ENCODE data around the gene PFKFB2. TPM values are rescaled to one million over a fixed set of nuclear protein-coding genes. Genes with fewer than 3 reads are reported as not detected.
A peak's percentile ranks its signal among the peaks of the same experiment; 100 is the strongest.

Gene PFKFB2
- polyA plus RNA-seq, 4 donors, result 20.0 to 38.5 (median 25.8) TPM

DNA sequence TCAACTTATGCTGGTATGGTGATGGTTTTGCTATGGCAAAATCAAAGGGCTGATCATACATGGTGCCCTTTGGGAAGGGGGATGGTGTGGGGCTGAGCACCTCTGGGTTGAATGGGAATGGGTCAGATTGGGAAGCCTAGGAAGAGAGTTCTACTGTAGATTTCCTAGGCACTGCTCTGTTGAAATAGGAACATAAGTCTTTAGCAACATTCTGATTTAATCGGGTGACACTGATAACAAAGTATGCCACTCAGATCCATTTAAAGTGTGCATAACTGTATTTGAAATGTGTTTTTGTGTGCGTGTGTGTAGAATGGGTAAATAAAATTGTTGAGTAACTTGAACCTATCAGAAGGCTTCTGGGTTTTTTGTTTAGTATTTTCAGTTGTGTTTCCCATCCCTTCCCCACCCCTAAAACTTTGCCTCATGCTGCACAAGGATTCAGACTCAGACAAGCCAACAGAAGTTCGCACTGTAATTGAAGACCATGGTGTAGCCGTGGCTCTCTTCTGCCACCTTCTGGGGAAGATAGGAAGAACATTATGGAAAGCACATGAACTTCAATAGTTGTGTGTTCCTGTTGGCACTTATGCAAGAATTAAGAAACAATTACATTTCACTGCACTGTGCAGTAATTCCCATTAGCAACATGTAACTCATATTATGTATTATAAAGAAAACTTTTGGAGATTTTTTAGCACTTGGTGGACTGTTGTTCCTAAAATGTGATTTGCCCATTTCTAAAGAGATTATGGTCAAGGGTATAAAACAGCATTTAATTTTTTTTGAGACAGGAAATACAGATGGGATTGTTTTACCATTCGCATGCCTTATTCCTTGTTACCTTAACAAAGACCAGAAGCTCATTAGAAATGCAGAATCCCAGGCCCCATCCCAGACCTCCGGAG is 24.6 kb downstream of the PFKFB2 start:
- peak; percentile 90 to 92 for DNase-seq
- Histone ChIP-seq H3K36me3 (ENCODE audit: control insufficient read depth in 3 of 3, insufficient read depth in 2 of 3, low read depth in 1 of 3, low read length in 3 of 3) (peaks cover 6 to 20% (median 14%) of the 10 kb centered on the region in 3 donors), H3K27ac (ENCODE audit: low read depth in 1 of 3, low read length in 2 of 3) (peak overlapping the region in 1 of 3 donors; percentile 20), H3K27me3 (ENCODE audit: control insufficient read depth in 3 of 3, insufficient read depth in 3 of 3, low read length in 3 of 3) (no peaks in the 10 kb centered on the region), H3K9me3 (ENCODE audit: control insufficient read depth in 2 of 2, insufficient read depth in 1 of 2, low read depth in 1 of 2, low read length in 1 of 2) (no peaks in the 10 kb centered on the region), H3K4me3 (ENCODE audit: low read depth in 1 of 3, low read length in 3 of 3) (no peak overlapping the region), H3K4me1 (ENCODE audit: control insufficient read depth in 3 of 3, insufficient read depth in 2 of 3, low read depth in 1 of 3, low read length in 2 of 3) (peaks cover 0 to 5% (median 0%) of the 10 kb centered on the region in 3 donors)
- WGBS, 3 donors, result 34 to 45% (median 40%) methylated on average over 6 of the region's 6 CpGs
- no peak for FAIRE-seq

- Histone ChIP-seq H3K4me3 (ENCODE audit: low read depth in 1 of 3, low read length in 3 of 3) (no peak overlapping the region), H3K4me1 (ENCODE audit: control insufficient read depth in 3 of 3, insufficient read depth in 2 of 3, low read depth in 1 of 3, low read length in 2 of 3) (peaks cover 0 to 5% (median 0%) of the 10 kb centered on the region in 3 donors), H3K27me3 (ENCODE audit: control insufficient read depth in 3 of 3, insufficient read depth in 3 of 3, low read length in 3 of 3) (no peaks in the 10 kb centered on the region), H3K36me3 (ENCODE audit: control insufficient read depth in 3 of 3, insufficient read depth in 2 of 3, low read depth in 1 of 3, low read length in 3 of 3) (peaks cover 3 to 16% (median 14%) of the 10 kb centered on the region in 3 donors), H3K27ac (ENCODE audit: low read depth in 1 of 3, low read length in 2 of 3) (no peak overlapping the region), H3K9me3 (ENCODE audit: control insufficient read depth in 2 of 2, insufficient read depth in 1 of 2, low read depth in 1 of 2, low read length in 1 of 2) (no peaks in the 10 kb centered on the region)
- FAIRE-seq (no peak), DNase-seq (no peak)
- 84 to 90% (median 86%) methylated on average over 10 to 11 of the region's 11 CpGs for WGBS, 3 donors
Measured at GRCh38 chr1:207078578-207079132, 25.6 kb downstream of the PFKFB2 start.

GRCh38 chr1:207079706-207080241 is 26.7 kb downstream of the PFKFB2 start:
- Histone ChIP-seq H3K4me1 (ENCODE audit: control insufficient read depth in 3 of 3, insufficient read depth in 2 of 3, low read depth in 1 of 3, low read length in 2 of 3) (peaks cover 0 to 5% (median 0%) of the 10 kb centered on the region in 3 donors), H3K27ac (ENCODE audit: low read depth in 1 of 3, low read length in 2 of 3) (no peak overlapping the region), H3K9me3 (ENCODE audit: control insufficient read depth in 2 of 2, insufficient read depth in 1 of 2, low read depth in 1 of 2, low read length in 1 of 2) (no peaks in the 10 kb centered on the region), H3K27me3 (ENCODE audit: control insufficient read depth in 3 of 3, insufficient read depth in 3 of 3, low read length in 3 of 3) (no peaks in the 10 kb centered on the region), H3K4me3 (ENCODE audit: low read depth in 1 of 3, low read length in 3 of 3) (no peak overlapping the region), H3K36me3 (ENCODE audit: control insufficient read depth in 3 of 3, insufficient read depth in 2 of 3, low read depth in 1 of 3, low read length in 3 of 3) (peaks cover 3 to 14% (median 13%) of the 10 kb centered on the region in 3 donors)
- WGBS, 3 donors, result 61 to 76% (median 64%) methylated on average over 6 of the region's 6 CpGs
- peak in 1 of 2 donors; percentile 40 for DNase-seq
- no peak for FAIRE-seq

DNA sequence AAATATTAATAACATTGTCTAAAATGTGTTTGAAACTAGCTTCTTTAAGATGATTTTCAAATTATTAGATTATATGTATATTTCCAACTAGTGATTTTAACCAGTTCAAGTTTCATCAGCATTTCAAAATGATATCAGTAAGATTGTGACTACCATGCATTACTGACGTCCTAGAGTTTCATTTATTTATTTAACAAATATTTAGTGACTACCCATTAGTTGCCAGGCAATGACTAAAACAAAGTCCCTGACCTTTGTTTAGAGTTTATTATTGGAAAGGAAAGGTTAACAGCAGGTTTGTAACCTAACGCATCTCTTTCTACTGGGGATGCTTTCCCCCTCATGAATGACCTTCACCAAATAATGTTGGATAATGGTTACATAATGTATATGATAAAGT is 28.0 kb downstream of the PFKFB2 start:
- 22 to 47% (median 27%) methylated on average over 2 of the region's 2 CpGs for WGBS, 3 donors
- FAIRE-seq, result no peak
- H3K27me3 ChIP-seq (ENCODE audit: control insufficient read depth in 3 of 3, insufficient read depth in 3 of 3, low read length in 3 of 3), result no peaks in the 10 kb centered on the region
- H3K36me3 ChIP-seq (ENCODE audit: control insufficient read depth in 3 of 3, insufficient read depth in 2 of 3, low read depth in 1 of 3, low read length in 3 of 3), result peaks cover 3 to 14% (median 10%) of the 10 kb centered on the region in 3 donors
- no peak overlapping the region for H3K4me3 ChIP-seq (ENCODE audit: low read depth in 1 of 3, low read length in 3 of 3)
- no peak overlapping the region for H3K27ac ChIP-seq (ENCODE audit: low read depth in 1 of 3, low read length in 2 of 3)
- peaks cover 0 to 5% (median 2%) of the 10 kb centered on the region in 3 donors for H3K4me1 ChIP-seq (ENCODE audit: control insufficient read depth in 3 of 3, insufficient read depth in 2 of 3, low read depth in 1 of 3, low read length in 2 of 3)
- peak in 1 of 2 donors; percentile 43 for DNase-seq
- H3K9me3 ChIP-seq (ENCODE audit: control insufficient read depth in 2 of 2, insufficient read depth in 1 of 2, low read depth in 1 of 2, low read length in 1 of 2), result no peaks in the 10 kb centered on the region

- H3K9me3 ChIP-seq (ENCODE audit: control insufficient read depth in 2 of 2, insufficient read depth in 1 of 2, low read depth in 1 of 2, low read length in 1 of 2), result no peaks in the 10 kb centered on the region
Measured at GRCh38 chr1:207081806-207082205, 28.7 kb downstream of the PFKFB2 start.

DNA sequence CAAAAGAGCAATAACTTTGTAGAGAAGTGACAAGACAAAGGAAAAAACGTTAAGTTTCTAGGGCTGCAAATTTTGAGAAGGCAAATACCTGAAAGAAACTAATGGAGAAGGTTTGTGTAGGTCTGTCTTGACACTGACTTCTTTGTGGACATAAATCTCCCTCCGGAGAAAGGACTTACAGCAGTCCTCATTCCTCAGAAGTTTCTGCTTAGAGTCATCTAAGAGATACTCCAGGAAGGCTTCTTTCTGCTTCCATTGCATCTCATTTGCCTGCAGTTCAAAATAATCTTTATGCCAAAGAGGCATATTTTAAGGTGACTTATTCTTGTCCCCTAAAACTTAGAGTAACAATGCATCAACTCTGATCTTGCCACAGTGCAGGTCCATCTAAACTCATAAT is 31.2 kb downstream of the PFKFB2 start:
- peaks cover 0 to 7% (median 2%) of the 10 kb centered on the region in 3 donors for H3K36me3 ChIP-seq (ENCODE audit: control insufficient read depth in 3 of 3, insufficient read depth in 2 of 3, low read depth in 1 of 3, low read length in 3 of 3)
- no peak overlapping the region for H3K4me3 ChIP-seq (ENCODE audit: low read depth in 1 of 3, low read length in 3 of 3)
- DNase-seq, result no peak
- peaks cover 0 to 10% (median 2%) of the 10 kb centered on the region in 3 donors for H3K4me1 ChIP-seq (ENCODE audit: control insufficient read depth in 3 of 3, insufficient read depth in 2 of 3, low read depth in 1 of 3, low read length in 2 of 3)
- WGBS, 3 donors, result 62 to 73% (median 66%) methylated on average over 2 of the region's 2 CpGs
- H3K27ac ChIP-seq (ENCODE audit: low read depth in 1 of 3, low read length in 2 of 3), result no peak overlapping the region
- FAIRE-seq, result no peak
- H3K27me3 ChIP-seq (ENCODE audit: control insufficient read depth in 3 of 3, insufficient read depth in 3 of 3, low read length in 3 of 3), result no peaks in the 10 kb centered on the region
- no peaks in the 10 kb centered on the region for H3K9me3 ChIP-seq (ENCODE audit: control insufficient read depth in 2 of 2, insufficient read depth in 1 of 2, low read depth in 1 of 2, low read length in 1 of 2)

More at GRCh38 chr1:207081806-207082205, 28.7 kb downstream of the PFKFB2 start:
- DNase-seq, result no peak
- H3K4me1 ChIP-seq (ENCODE audit: control insufficient read depth in 3 of 3, insufficient read depth in 2 of 3, low read depth in 1 of 3, low read length in 2 of 3), result peaks cover 0 to 5% (median 2%) of the 10 kb centered on the region in 3 donors
- no peak overlapping the region for H3K27ac ChIP-seq (ENCODE audit: low read depth in 1 of 3, low read length in 2 of 3)
- H3K36me3 ChIP-seq (ENCODE audit: control insufficient read depth in 3 of 3, insufficient read depth in 2 of 3, low read depth in 1 of 3, low read length in 3 of 3), result peaks cover 0 to 14% (median 10%) of the 10 kb centered on the region in 3 donors
- FAIRE-seq, result no peak
- 76 to 91% (median 79%) methylated on average over 2 of the region's 2 CpGs for WGBS, 3 donors
- no peak overlapping the region for H3K4me3 ChIP-seq (ENCODE audit: low read depth in 1 of 3, low read length in 3 of 3)
- H3K27me3 ChIP-seq (ENCODE audit: control insufficient read depth in 3 of 3, insufficient read depth in 3 of 3, low read length in 3 of 3), result no peaks in the 10 kb centered on the region

- DNase-seq (peak; percentile 75 to 87), FAIRE-seq (no peak)
- Histone ChIP-seq H3K9me3 (ENCODE audit: control insufficient read depth in 2 of 2, insufficient read depth in 1 of 2, low read depth in 1 of 2, low read length in 1 of 2) (no peaks in the 10 kb centered on the region), H3K27me3 (ENCODE audit: control insufficient read depth in 3 of 3, insufficient read depth in 3 of 3, low read length in 3 of 3) (no peaks in the 10 kb centered on the region), H3K36me3 (ENCODE audit: control insufficient read depth in 3 of 3, insufficient read depth in 2 of 3, low read depth in 1 of 3, low read length in 3 of 3) (peaks cover 0 to 4% (median 0%) of the 10 kb centered on the region in 3 donors), H3K4me1 (ENCODE audit: control insufficient read depth in 3 of 3, insufficient read depth in 2 of 3, low read depth in 1 of 3, low read length in 2 of 3) (peaks cover 0 to 14% (median 3%) of the 10 kb centered on the region in 3 donors), H3K4me3 (ENCODE audit: low read depth in 1 of 3, low read length in 3 of 3) (no peak overlapping the region), H3K27ac (ENCODE audit: low read depth in 1 of 3, low read length in 2 of 3) (no peak overlapping the region)
- WGBS, 3 donors, result 16 to 25% (median 17%) methylated on average over 8 of the region's 8 CpGs
Measured at GRCh38 chr1:207084701-207085180, 31.7 kb downstream of the PFKFB2 start.

DNA sequence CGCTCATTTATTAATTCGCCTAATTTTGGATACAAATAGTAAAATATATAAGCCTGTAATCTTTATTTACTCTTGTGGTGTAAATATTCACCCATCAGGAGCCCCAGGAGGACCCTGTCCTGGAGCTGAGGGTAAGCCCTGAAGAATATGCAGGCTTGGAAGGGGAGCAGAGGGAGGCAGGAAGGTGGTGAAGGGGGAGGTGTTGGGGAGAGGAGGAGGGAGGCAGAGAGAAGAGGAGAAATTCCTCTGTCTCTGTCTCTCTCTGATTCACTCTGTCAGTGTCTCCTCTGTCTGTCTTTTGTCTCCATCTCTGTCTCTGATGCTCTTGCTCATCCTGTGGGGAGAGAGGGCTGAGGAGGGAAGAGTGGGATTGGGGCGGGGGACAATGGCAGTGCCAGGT is 32.8 kb downstream of the PFKFB2 start:
- no peak overlapping the region for H3K27ac ChIP-seq (ENCODE audit: low read depth in 1 of 3, low read length in 2 of 3)
- no peaks in the 10 kb centered on the region for H3K27me3 ChIP-seq (ENCODE audit: control insufficient read depth in 3 of 3, insufficient read depth in 3 of 3, low read length in 3 of 3)
- H3K36me3 ChIP-seq (ENCODE audit: control insufficient read depth in 3 of 3, insufficient read depth in 2 of 3, low read depth in 1 of 3, low read length in 3 of 3), result no peaks in the 10 kb centered on the region
- no peaks in the 10 kb centered on the region for H3K9me3 ChIP-seq (ENCODE audit: control insufficient read depth in 2 of 2, insufficient read depth in 1 of 2, low read depth in 1 of 2, low read length in 1 of 2)
- 52 to 75% (median 69%) methylated on average over 3 of the region's 3 CpGs for WGBS, 3 donors
- H3K4me1 ChIP-seq (ENCODE audit: control insufficient read depth in 3 of 3, insufficient read depth in 2 of 3, low read depth in 1 of 3, low read length in 2 of 3), result peaks cover 3 to 14% (median 4%) of the 10 kb centered on the region in 3 donors
- DNase-seq (no peak), FAIRE-seq (no peak)
- H3K4me3 ChIP-seq (ENCODE audit: low read depth in 1 of 3, low read length in 3 of 3), result no peak overlapping the region
